ENCODE data around the gene KBTBD2. TPM values are rescaled to one million over a fixed set of nuclear protein-coding genes. Genes with fewer than 3 reads are reported as not detected.
A peak's percentile ranks its signal among the peaks of the same experiment; 100 is the strongest.
"Not testable (repeated sequence)": the region's sequence is repeated elsewhere in the genome, so short reads cannot be mapped to it uniquely, and the experiment has no call there.

KBTBD2 gene
- polyA plus RNA-seq, 1 donor from 2014 or later: 21.0 TPM

DNA sequence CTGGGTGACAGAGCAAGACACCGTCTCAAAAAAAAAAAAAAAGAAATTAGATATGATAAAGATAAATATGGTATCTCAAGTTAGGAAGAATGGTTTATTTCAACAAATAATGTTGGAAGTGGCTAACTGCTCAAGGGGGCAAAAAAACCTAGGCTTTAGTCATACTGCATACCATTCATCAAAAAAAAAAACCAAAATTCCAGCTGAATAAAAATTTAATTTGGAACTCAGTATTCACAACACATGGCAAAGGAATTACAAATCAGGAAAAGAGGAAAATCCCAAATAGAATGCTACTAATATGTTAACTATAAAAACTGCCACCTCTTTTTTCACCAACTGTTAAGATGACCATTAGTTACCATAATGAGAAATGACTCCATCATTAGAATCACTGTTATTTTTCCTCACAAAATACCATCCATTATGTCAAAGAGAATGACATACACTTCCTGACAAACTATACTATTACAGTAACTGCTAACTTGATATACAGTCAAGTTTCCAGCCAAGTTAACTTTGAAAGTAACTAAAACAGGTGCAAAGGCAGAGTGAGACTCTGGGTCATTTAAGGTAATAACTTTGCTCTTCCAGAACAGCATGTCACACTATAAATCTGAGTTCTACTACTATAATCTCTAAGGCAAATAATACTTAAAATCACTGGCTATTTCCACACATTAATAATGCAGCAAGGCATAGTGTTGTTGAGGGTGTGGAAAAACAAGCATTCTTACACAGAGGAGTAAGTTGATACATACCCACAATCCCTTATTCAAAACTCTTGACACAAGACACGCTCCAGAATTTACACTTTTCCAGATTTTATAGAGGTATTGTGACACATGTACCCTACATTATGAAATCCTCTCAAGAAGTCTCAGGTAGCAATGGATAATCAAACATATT is 10.2 kb downstream of the KBTBD2 start:
- no peaks in the 10 kb centered on the region for H3K27me3 Mint-ChIP-seq
- peaks cover 34 to 52% (median 36%) of the 10 kb centered on the region in 3 donors for H3K4me1 Mint-ChIP-seq
- H3K27ac Mint-ChIP-seq: peak overlapping the region in 1 of 3 donors; percentile 70
- H3K36me3 Mint-ChIP-seq: no peaks in the 10 kb centered on the region
- no peaks in the 10 kb centered on the region for H3K9me3 Mint-ChIP-seq
- no peak overlapping the region for H3K4me3 Mint-ChIP-seq

GRCh38 chr7:32879460-32879859 is 12.1 kb downstream of the KBTBD2 start:
- Mint-ChIP-seq H3K4me1 (peaks cover 30 to 49% (median 33%) of the 10 kb centered on the region in 3 donors), H3K27ac (no peak overlapping the region), H3K4me3 (peak overlapping the region in 2 of 4 donors; percentile 8 to 42), H3K27me3 (no peaks in the 10 kb centered on the region), H3K9me3 (no peaks in the 10 kb centered on the region), H3K36me3 (no peaks in the 10 kb centered on the region)

DNA sequence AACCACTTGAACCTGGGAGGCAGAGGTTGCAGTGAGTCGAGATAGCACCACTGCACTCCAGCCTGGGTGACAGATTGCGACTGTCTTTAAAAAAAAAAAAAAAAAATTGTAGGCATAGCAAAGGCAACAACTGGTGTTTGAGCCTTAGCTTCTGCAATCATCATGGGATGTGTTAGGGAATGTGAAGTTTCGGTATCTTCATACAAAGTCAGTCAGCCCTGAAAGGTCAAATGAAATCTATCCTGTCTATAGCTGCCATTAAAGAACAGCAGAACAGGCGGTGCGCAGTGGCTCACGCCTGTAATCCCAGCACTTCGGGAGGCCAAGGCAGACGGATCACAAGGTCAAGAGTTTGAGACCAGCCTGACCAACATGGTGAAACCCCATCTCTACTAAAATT is 13.5 kb downstream of the KBTBD2 start:
- H3K4me3 Mint-ChIP-seq, H3K27ac Mint-ChIP-seq, H3K9me3 Mint-ChIP-seq, H3K36me3 Mint-ChIP-seq, H3K27me3 Mint-ChIP-seq: not testable (repeated sequence)
- H3K4me1 Mint-ChIP-seq: peaks cover 20 to 38% (median 28%) of the 10 kb centered on the region in 3 donors

- H3K27ac Mint-ChIP-seq: no peak overlapping the region
- no peak overlapping the region for H3K4me3 Mint-ChIP-seq
- no peaks in the 10 kb centered on the region for H3K9me3 Mint-ChIP-seq
- H3K4me1 Mint-ChIP-seq: peaks cover 3 to 12% (median 9%) of the 10 kb centered on the region in 3 donors
- H3K36me3 Mint-ChIP-seq: peaks cover 10% of the 10 kb centered on the region
- H3K27me3 Mint-ChIP-seq: no peaks in the 10 kb centered on the region
Observed at GRCh38 chr7:32872421-32872820, 19.1 kb downstream of the KBTBD2 start.

- peaks cover 0 to 12% (median 8%) of the 10 kb centered on the region in 3 donors for H3K4me1 Mint-ChIP-seq
- peak overlapping the region in 1 of 3 donors; percentile 1 for H3K27ac Mint-ChIP-seq
- H3K36me3 Mint-ChIP-seq: peaks cover 14% of the 10 kb centered on the region
- H3K4me3 Mint-ChIP-seq: no peak overlapping the region
- no peaks in the 10 kb centered on the region for H3K9me3 Mint-ChIP-seq
- no peaks in the 10 kb centered on the region for H3K27me3 Mint-ChIP-seq
Observed at GRCh38 chr7:32871624-32872371, 19.8 kb downstream of the KBTBD2 start.

DNA sequence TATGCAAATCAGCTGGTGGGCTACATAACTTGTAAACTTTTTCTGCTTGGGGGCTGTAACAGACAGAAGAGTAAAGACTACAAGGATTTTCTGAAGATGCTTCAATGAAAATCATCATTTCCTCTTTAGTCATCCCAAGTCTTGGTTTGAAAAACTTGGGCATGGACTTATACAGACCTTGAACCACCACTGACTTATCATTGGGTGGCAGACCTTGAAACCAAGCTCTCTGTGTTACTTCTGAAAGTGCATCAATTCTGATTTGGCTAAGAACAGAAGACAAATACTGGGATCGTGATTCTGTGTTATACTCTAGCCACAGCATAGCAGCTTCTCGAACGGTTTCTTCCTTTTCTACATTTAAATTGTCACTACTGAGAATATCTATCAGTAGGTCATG is 21.3 kb downstream of the KBTBD2 start:
- Mint-ChIP-seq H3K4me3 (no peak overlapping the region), H3K36me3 (peaks cover 25% of the 10 kb centered on the region), H3K4me1 (peaks cover 0 to 5% (median 2%) of the 10 kb centered on the region in 3 donors), H3K27ac (no peak overlapping the region), H3K27me3 (no peaks in the 10 kb centered on the region), H3K9me3 (peaks cover 0 to 9% (median 0%) of the 10 kb centered on the region in 3 donors)

DNA sequence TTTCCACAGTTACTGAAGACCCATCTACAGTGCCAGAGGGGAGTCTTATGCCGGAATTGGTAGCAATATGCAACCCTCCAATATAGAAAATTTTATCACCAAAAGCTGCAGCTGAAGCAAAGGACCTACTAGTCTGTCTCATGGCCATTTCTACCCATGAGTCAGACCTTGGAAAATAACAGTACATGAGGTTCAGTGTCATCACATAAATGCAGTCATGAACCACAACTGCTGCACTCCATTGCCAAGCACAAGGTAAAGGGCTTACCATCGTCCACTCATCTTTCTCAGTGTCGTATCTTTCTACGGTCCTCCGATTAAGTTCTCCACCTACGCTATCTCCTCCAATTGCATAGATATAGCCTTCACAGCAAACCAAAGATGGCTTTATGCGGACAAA is 21.8 kb downstream of the KBTBD2 start:
- no peak overlapping the region for H3K27ac Mint-ChIP-seq
- peaks cover 0 to 9% (median 0%) of the 10 kb centered on the region in 3 donors for H3K9me3 Mint-ChIP-seq
- no peak overlapping the region for H3K4me3 Mint-ChIP-seq
- no peaks in the 10 kb centered on the region for H3K27me3 Mint-ChIP-seq
- H3K36me3 Mint-ChIP-seq: peaks cover 25% of the 10 kb centered on the region
- peaks cover 0 to 5% (median 2%) of the 10 kb centered on the region in 3 donors for H3K4me1 Mint-ChIP-seq

DNA sequence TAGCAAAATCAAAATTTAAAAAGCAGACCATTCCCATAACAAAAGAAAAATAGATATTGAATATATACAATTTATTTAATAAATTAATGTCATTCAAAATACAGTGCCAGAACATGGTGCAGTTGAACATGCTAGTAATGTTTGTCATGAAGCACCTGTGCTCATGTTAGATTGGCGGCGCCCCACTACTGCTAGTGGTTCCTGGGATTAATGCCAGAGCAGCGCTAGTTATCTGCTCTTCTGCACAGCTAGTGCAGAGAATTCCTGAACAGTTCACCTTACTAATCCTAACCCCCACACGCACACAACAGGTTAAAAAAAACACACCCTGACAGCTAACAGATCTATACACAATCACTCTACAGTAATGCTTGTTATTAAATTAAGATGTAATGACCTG is 23.4 kb downstream of the KBTBD2 start:
- Mint-ChIP-seq H3K9me3 (peaks cover 0 to 9% (median 5%) of the 10 kb centered on the region in 3 donors), H3K36me3 (peaks cover 29% of the 10 kb centered on the region), H3K27me3 (no peaks in the 10 kb centered on the region), H3K4me1 (peaks cover 2 to 6% (median 5%) of the 10 kb centered on the region in 3 donors), H3K4me3 (no peak overlapping the region), H3K27ac (no peak overlapping the region)

- Mint-ChIP-seq H3K27ac (no peak overlapping the region), H3K9me3 (peaks cover 0 to 9% (median 5%) of the 10 kb centered on the region in 3 donors), H3K4me3 (no peak overlapping the region), H3K36me3 (peaks cover 29% of the 10 kb centered on the region), H3K27me3 (no peaks in the 10 kb centered on the region), H3K4me1 (peaks cover 0 to 4% (median 2%) of the 10 kb centered on the region in 3 donors)
Observed at GRCh38 chr7:32865448-32866030, 26.0 kb downstream of the KBTBD2 start.

- H3K9me3 Mint-ChIP-seq, H3K27me3 Mint-ChIP-seq, H3K4me3 Mint-ChIP-seq, H3K4me1 Mint-ChIP-seq, H3K27ac Mint-ChIP-seq: not testable (repeated sequence)
- H3K36me3 Mint-ChIP-seq: peaks cover 24% of the 10 kb centered on the region
Observed at GRCh38 chr7:32863872-32864271, 27.7 kb downstream of the KBTBD2 start.

DNA sequence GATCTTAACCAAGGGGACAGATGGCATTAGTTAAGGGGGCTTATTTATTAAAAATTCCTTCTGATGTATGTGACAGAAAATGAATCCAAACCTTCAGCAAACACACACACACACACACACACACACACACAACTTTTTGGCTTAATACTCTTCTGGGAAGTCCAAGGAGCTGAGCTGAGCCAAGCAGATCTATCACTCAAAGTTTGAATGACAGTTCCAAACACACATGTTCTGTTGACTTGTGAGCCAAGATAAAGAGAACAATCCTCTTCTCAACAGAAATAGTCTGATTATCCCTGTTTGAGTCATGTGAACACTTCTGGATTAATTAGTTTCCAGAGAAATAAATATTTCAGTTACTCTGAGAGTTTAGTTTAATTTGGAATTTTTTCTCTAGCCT is 31.5 kb downstream of the KBTBD2 start:
- H3K27ac Mint-ChIP-seq: no peak overlapping the region
- peaks cover 5% of the 10 kb centered on the region for H3K36me3 Mint-ChIP-seq
- peaks cover 6% of the 10 kb centered on the region for H3K27me3 Mint-ChIP-seq
- no peak overlapping the region for H3K4me3 Mint-ChIP-seq
- H3K9me3 Mint-ChIP-seq: peaks cover 0 to 5% (median 0%) of the 10 kb centered on the region in 3 donors
- peaks cover 0 to 4% (median 2%) of the 10 kb centered on the region in 3 donors for H3K4me1 Mint-ChIP-seq

GRCh38 chr7:32858648-32859047 is 32.9 kb downstream of the KBTBD2 start:
- H3K9me3 Mint-ChIP-seq: no peaks in the 10 kb centered on the region
- H3K36me3 Mint-ChIP-seq: peaks cover 4% of the 10 kb centered on the region
- H3K27ac Mint-ChIP-seq: no peak overlapping the region

DNA sequence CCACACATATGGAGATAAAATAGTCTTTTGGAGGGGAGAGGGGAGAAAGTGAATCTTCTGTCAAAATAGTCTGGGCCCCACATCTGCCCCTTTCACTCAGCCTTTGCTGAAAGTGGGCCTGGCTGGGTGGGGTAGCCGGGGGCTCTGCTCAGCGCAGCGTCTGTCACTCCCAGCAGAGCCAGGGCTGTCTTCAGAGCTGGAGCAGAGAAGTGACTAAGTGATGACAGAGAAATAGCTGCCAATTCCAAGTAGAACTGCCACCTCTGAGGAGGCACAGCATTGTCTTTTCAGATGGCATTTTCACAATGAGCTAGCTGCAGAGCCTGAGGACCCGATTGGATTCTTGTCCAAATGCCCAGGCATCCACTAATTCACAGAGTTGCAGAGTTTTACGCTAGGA is 34.5 kb downstream of the KBTBD2 start:
- peaks cover 17% of the 10 kb centered on the region for H3K27me3 Mint-ChIP-seq
- not testable (repeated sequence) for H3K36me3 Mint-ChIP-seq

More at GRCh38 chr7:32858648-32859047, 32.9 kb downstream of the KBTBD2 start:
- Mint-ChIP-seq H3K4me1 (peaks cover 0 to 4% (median 0%) of the 10 kb centered on the region in 3 donors), H3K27me3 (peaks cover 13% of the 10 kb centered on the region), H3K4me3 (no peak overlapping the region)

GRCh38 chr7:32855837-32856775 is 35.5 kb downstream of the KBTBD2 start:
- peaks cover 22% of the 10 kb centered on the region for H3K27me3 Mint-ChIP-seq
- not testable (repeated sequence) for H3K4me3 Mint-ChIP-seq, H3K4me1 Mint-ChIP-seq, H3K36me3 Mint-ChIP-seq, H3K27ac Mint-ChIP-seq, H3K9me3 Mint-ChIP-seq

More for the DNA sequence above, 34.5 kb downstream of the KBTBD2 start:
- H3K9me3 Mint-ChIP-seq, H3K27ac Mint-ChIP-seq, H3K4me3 Mint-ChIP-seq, H3K4me1 Mint-ChIP-seq: not testable (repeated sequence)

Measured in IgD-negative memory B cell (primary cell).